NK-92 (cell line): Measurements from ENCODE around the gene CDY2B.
"Not testable (repeated sequence)": the region's sequence is repeated elsewhere in the genome, so short reads cannot be mapped to it uniquely, and the experiment has no call there.

Experiments
- DNase-seq: peaks from one replicate; lab custom pipeline; 2025; ENCODE audit not compliant: unreplicated experiment; lab: John Stamatoyannopoulos, UW

Gene CDY2B, protein sequence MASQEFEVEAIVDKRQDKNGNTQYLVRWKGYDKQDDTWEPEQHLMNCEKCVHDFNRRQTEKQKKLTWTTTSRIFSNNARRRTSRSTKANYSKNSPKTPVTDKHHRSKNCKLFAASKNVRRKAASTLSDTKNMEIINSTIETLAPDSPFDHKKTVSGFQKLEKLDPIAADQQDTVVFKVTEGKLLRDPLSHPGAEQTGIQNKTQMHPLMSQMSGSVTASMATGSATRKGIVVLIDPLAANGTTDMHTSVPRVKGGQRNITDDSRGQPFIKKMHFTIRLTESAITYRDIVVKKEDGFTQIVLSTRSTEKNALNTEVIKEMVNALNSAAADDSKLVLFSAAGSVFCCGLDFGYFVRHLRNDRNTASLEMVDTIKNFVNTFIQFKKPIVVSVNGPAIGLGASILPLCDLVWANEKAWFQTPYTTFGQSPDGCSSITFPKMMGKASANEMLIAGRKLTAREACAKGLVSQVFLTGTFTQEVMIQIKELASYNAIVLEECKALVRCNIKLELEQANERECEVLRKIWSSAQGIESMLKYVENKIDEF

DNA sequence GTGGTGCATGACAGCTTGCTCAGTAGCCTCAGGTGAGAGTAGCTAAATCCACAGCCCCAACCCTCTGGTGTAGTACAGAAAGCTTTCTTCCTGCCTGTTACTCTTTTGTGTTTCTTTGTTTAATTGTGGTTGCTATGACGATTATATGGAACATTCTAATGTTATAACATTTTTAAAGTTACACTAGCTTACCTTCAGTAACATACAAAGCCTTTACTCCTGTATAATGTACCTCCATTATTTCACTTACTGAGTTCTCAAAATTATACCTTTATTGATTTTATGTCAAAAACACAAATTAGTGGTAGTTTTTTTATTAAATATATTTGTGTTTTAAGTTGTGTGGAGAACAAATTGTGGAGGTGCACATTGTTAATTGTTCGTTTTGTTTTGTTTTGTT is at the start of gene CDY2B:
Gene CDY2B, minus strand, starts transcription at position 101 of the 400 bp plus-strand sequence. CDS start 328 bp downstream, outside the sequence.
- DNase-seq, result not testable (repeated sequence)

DNA sequence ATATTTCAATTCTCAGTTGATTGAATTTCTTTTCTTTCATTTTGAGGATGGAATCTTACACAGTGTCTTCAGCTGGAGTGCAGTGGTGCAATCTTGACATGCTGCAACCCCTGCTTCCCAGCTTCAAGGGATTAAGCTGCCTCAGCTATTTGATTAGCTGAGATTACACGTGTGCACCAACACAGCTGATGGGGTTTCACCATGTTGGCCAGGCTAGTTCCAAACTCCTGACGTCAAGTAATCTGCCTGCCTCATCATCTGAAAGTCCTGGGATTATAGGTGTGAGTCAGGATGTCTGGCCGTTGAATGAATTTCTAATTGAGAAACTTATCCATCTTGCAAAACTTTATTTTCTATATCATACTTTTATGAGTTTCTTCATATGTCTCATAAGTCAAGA is 28.0 kb upstream of the CDY2B start:
- not testable (repeated sequence) for DNase-seq

DNA sequence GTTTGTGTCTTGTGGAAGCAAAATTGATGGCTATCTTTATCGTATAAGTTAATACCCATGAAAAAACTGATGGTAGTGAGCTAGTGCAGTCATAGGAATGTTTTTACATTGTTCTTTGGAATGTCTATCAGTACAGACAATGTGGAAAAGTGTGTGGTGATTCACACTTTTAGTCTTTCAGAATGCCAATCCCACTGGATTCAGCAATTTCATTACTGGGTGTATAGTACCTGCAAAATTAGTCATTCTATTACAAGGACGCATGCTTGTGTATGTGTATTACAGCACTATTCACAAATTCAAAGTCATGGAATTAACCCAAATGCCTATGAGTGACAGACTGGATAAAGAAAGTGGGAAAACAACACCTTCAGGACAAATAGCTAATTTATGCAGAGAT is 27.3 kb upstream of the CDY2B start:
- not testable (repeated sequence) for DNase-seq

DNA sequence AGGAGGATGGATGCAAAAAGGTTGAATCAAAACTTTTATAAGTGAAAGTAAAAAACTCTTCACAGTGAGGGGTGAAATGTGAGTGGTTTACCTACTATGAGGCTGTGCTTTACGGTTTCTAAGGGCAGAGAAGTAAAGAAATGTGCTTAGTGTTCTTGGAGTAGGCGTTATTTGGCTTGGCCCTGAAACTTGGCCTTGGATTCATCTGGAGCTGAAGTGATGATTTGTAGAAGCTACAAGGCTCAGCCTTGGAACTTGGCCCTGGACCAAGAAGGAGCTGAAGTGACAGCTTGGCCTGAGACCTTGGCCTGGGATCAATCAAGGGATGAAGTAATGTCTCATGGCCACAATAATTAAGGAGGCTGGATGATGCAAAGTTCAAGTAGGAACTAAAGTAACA is 1.7 kb upstream of the CDY2B start:
- DNase-seq, result not testable (repeated sequence)

DNA sequence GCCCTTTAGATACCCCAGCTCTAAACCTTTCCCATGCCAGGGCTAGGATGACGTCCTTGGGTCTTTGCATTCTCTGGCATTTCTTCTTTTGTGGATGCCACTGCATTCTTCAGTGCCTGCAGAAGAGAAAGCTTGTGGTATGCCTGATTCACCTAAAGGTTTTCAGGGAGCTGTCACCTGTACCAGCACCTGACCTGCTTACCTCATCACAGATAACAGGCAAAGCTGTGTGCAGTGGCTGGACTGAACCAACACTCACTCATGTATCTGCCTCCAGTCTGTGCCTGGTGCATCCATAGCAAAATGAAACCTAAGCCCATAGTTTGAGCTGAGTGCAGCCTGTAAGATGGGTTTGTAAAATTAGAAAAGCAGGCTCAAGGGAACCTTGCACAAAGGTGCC is 3.3 kb downstream of the CDY2B start:
- not testable (repeated sequence) for DNase-seq

DNA sequence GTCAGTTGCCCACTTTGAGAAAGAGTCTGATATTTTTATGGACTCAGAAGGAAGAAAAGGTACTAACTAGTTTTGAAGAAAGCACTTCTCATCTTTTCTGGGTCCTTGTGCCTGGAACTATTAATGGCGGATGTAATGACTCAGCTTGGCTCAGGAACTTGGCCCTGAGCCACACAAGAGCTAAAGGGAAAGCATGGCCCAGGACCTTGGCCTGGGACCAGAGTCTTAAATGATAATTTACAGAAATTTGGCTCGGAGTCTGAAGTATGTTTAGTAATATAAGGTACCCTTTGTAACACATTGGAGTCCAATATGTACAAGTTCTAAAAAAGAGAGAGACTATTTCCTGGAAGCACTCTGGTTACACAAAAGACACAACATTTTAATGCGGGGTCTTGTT is 4.6 kb downstream of the CDY2B start:
- DNase-seq, result not testable (repeated sequence)

DNA sequence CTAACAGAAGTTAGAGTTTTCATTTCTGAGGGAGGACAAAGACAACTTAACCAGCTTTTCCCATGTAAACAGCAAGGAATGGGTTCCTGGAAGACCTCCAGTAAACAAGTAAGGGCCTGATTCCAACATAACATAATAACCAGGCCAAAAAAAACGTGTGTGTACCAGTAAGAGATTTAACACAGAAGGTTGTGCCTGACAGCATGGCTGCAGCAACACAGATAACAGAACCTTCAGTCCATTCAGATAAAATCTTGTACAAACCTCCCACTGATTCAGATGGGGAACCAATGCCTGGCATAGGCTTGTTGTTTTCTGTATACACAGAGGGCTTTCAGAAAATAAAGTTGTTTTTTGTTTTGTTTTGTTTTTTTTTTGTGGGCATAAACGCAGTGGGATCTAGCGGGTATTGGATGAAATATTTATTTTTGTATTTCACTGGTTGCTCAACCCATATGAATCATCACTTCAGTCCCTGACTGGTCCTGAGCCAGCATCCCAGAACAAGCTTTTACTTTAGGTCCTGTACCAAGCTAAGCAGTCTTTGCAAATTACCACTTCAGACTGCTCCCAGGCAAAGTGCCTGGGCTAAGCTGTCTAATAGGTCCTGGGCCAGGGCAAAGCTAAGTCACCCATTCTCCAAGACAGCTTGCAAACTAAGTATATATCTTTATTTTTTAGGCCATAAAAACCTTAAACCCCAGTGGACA is 8.7 kb downstream of the CDY2B start:
- DNase-seq, result not testable (repeated sequence)

DNA sequence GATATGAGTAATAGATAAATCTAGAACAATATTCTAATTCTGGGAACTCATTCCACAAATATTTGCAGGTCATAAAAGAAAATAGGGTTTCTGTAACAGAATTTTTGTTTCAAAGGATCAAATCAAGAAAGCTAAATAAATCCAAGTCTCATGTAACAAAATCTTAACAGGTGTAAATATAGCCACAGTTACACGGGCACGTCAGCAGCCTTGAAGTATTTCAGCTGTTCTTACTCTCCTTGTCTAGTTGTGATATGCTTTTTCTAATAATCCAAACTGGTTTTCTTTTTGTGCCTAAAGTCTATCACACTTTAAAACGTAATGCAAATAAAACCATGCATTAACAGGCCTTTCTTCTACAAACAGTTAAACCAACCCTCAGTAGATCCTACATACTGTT is 9.3 kb downstream of the CDY2B start:
- DNase-seq, result not testable (repeated sequence)

DNA sequence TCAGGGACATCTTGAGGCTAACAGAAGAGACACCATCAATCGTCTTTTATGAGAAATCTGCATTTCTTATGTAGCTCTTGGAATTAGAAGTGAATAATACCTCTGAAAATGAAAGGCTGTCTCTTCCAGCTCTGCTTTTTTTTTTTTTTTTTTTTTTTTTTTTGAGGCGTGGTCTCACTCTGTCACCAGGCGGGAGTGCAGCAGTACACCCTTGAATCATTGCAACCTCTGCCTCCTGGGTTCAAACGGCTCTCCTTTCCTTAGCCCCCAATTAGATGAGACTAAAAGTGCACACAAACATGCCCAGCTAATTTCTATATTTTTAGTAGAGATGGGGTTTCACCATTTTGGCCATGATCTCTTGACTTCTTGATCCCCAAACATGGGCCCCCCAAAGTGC is 12.2 kb downstream of the CDY2B start:
- DNase-seq, result not testable (repeated sequence)

DNA sequence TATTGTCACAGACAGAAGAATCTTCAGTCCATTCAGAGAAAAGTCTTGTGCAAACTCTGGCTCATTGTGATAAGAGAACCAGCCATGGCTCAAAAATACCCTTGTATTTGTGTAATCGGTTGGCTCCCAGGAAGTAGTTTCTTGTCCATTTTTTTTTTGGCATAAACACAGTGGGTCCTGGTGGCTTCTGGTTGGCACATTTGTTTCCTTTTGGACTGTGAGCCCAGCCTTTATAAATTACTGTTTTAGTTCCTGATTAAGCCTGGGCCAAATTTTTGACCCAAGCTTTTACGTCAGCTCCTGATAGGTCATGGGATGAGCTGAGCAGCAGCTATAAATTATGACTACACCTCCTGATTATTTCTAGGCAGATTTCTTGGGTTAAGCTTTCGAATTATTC is 19.4 kb downstream of the CDY2B start:
- DNase-seq, result not testable (repeated sequence)

DNA sequence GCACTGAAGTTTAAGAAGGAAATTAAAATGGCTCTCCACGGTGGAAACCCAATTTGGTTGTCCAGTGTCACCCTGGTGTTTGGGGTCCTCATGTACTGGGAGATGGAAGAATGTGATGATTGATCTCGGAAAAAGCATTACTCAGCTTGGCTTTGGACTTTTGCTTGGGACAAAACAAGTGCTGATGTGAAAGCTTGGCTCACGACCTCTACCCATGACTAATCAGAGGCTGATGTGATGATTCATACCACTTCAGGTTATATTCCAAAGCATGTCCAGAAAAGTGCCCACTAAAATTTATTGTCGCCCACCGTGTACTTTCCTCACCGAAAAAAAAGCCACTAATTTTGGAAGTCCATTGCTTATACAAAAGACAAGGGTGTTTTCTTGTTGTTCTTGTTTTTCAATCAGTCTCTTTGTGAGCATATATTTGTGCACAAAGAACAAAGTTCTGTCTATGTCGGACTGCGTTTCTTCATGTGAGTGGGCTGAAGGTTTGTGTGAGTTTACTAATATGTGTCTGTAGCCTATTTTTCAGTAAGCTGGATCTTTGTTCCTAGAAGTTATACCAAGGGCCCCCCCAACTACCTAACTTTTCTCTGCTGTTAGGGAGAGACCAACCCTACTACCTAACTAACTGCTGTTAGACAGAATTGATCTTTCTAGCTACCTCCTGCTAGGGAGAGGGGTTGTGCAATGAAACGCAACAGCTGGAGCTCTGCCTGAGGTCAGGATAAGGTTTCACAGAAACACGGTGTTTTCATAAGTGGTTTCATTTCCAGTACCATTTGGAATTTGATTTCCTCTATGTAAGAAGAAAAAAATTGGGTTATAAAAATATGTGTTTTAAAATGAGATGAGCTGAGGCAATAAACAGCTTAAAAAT is 22.8 kb downstream of the CDY2B start:
- not testable (repeated sequence) for DNase-seq

DNA sequence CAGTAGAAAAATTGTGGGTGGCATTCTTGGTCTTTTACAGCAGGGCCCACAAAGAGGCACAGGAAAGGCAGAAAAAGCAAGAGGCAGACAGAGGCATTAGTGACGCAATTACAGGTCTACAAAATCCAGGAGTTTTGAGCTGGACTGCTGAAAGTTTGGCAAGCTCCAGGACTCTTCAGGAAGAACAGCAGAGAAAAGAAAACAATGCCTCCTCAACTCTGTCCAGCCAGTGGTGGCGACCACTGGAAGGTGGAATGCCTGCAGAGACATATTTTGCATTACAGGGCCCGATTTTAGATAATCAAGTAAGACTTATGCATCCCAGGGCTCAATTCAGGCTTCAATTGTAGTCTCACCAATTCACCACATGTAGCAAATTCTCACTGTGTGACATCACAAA is 23.5 kb downstream of the CDY2B start:
- not testable (repeated sequence) for DNase-seq

DNA sequence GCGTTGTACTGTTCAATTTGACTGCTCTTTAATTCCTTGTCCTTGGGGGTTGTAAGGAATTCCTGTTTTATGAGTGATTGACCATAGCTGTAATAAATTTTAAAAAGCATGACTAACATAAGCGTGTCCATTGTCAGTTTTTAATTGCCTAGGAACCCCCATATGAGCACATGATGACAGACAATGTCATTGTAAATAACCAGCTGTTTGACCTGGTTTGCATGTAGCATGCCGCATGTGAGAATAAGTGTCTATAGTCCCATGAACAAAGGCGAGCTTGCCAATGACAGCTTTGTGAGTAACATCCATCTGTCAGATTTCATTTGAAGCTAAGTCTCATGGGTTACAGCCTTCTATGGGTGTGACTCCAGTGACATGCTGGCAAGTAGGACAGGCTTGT is 30.9 kb downstream of the CDY2B start:
- DNase-seq, result not testable (repeated sequence)

DNA sequence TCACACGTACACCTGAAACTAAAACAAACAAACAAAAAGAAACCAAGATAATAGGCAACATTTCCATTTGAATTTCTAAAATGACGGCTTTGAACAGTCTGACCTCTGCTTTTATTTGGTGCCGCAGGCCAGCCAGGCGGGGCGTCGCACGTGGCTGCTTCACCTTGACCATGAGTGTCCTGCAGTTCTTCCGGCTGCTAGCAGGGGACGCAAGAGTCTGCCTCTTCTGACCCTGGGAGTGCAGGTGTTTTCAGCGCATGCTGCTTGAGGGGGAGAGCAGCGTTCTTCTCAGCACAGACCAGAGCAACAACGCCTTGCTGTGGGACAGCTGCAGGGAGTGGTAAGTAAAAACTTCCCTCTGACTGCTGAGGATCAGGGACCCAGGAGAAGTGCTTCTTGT is 47.9 kb downstream of the CDY2B start:
- not testable (repeated sequence) for DNase-seq
